Measurements from ENCODE around the gene RNU6-9.
"Not testable (repeated sequence)": the region's sequence is repeated elsewhere in the genome, so short reads cannot be mapped to it uniquely, and the experiment has no call there.

GRCh38 chr19:878751-879561 lies 14.3 kb upstream of the RNU6-9 start:
- TF ChIP-seq CTCF (conservative IDR thresholded peaks at IDR 0.05; ENCODE audit: low read depth, low read length); EZH2 (IDR thresholded peaks at IDR 0.05; ENCODE audit: low read length, unreplicated experiment): not testable (repeated sequence)
